ENCODE measurements around the gene FN1.

FN1 gene

DNA sequence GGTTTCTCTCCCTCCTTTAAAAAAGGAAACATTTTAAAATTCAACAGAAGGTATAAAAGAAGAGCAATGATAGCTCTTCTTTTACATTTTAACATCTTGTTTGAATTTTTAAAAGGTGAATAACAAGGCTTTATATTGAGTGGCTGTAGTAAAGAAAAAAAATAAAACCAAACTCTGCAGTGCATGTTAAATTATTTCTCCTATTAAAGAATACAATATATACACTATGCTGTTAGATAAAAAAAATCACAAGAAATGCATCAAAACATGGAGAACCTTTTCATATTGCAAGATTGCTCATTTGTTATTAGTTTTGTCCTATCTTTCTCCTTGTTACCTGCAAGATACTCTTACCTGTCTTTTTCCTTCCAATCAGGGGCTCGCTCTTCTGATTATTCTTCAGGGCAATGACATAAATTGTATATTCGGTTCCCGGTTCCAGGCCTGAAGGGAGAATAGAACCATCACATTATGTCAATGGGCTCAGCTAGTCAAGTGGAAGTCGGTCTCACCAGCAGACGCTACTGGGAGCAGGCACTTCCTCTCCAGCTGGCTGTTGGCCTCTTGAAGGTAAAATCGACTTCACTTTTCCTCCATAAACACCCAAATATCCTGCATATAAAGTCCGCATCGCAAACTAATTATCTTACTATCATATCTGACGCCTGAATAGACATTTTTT lies 62.8 kb downstream of the FN1 start:
- FAIRE-seq: no peak
- no peak for TF ChIP-seq POLR2AphosphoS5 (IDR thresholded peaks at IDR 0.05; ENCODE audit: low read depth, low read length)
- TF ChIP-seq POLR2A (IDR thresholded peaks at IDR 0.05; ENCODE audit: low read depth, low read length): no peak
- TF ChIP-seq SPI1 (IDR thresholded peaks at IDR 0.05; ENCODE audit: low read depth, low read length): no peak
- no peak for TF ChIP-seq PAX5 (IDR thresholded peaks at IDR 0.05; ENCODE audit: insufficient read depth, low read length, severe bottlenecking)
- TF ChIP-seq TAF1 (IDR thresholded peaks at IDR 0.05; ENCODE audit: low read depth, low read length): no peak
- TF ChIP-seq POU2F2 (IDR thresholded peaks at IDR 0.05; ENCODE audit: low read depth, low read length): no peak

DNA sequence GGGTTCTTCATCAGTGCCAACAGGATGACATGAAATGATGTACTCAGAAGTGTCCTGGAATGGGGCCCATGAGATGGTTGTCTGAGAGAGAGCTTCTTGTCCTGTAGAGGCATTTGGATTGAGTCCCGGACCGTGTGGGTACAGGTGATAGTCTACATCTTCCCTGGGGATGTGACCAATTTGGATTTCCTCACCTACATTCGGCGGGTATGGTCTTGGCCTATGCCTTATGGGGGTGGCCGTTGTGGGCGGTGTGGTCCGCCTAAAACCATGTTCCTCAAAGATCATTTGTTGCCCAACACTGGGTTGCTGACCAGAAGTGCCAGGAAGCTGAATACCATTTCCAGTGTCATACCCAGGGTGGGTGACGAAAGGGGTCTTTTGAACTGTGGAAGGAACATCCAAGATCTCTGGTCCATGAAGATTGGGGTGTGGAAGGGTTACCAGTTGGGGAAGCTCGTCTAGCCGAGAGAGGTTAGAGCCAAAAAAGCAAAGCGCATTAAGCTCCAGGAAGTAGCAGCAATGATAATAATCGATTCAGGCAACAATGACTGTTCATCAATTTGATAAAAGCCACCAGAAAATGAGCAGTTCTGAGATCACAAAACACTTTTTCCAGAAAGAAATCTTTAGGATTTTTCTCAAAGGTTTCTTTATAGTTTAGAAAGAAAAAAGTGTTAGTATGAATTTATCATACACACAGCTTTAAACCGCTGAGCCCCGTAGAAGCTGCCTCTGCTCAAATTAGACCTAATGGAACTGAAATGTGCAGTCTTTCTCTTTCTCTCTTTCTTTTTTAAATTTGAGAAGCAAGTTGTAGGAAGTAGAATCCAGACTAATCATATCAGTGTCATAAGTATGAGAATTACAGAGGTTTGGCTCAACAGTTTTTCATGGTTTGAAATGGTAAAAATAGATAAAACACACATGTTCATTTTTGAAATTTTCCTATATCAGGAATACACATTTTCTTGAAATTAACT lies 63.7 kb downstream of the FN1 start:
- DNase-seq (ENCODE audit: insufficient read length, low spot score): no peak
- no peak for TF ChIP-seq SPI1 (IDR thresholded peaks at IDR 0.05; ENCODE audit: low read depth, low read length)
- TF ChIP-seq PAX5 (IDR thresholded peaks at IDR 0.05; ENCODE audit: insufficient read depth, low read length, severe bottlenecking): no peak
- no peak for TF ChIP-seq TAF1 (IDR thresholded peaks at IDR 0.05; ENCODE audit: low read depth, low read length)
- TF ChIP-seq POLR2A (IDR thresholded peaks at IDR 0.05; ENCODE audit: low read depth, low read length): no peak
- no peak for FAIRE-seq

More for the DNA sequence above, 62.8 kb downstream of the FN1 start:
- no peak for DNase-seq (ENCODE audit: insufficient read length, low spot score)

DNA sequence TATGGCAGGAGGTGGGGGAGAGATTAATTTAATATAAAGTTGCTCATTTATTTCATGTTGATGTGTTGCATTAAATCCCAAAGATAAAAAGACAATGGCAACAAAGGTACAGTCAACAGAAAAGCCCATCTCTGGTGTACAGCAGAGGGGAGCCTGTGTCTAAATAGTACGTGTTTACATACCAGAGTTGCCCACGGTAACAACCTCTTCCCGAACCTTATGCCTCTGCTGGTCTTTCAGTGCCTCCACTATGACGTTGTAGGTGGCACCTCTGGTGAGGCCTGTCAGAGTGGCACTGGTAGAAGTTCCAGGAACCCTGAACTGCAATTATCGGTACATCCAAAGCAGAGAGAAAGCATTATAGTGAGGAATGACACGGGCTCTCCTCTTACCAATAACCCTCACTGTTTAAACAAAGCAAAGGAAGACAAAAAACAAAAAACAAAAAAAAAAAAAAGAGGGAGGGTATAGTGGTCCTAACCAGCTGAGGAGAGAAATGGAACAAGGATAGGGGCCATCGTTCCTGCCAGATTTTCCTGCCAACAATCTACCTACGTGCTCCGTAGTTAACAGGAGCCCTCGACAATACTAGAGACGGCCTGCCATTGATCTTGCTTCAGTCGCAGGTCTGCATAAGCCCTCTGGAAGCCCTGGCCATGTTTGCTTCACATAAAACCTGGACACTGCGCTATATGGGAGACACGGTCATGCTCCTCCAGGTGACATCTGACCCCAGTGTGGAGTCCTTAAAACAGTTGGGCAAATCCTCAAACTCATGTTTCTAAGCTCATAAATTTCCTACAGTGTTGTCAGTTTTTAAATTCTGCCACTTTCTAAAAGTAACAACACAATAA lies 65.5 kb downstream of the FN1 start:
- no peak for TF ChIP-seq PAX5 (IDR thresholded peaks at IDR 0.05; ENCODE audit: insufficient read depth, low read length, severe bottlenecking)
- TF ChIP-seq POLR2A (IDR thresholded peaks at IDR 0.05; ENCODE audit: low read depth, low read length): no peak
- no peak for TF ChIP-seq POU2F2 (IDR thresholded peaks at IDR 0.05; ENCODE audit: low read depth, low read length)
- no peak for TF ChIP-seq SPI1 (IDR thresholded peaks at IDR 0.05; ENCODE audit: low read depth, low read length)
- TF ChIP-seq POLR2AphosphoS5 (IDR thresholded peaks at IDR 0.05; ENCODE audit: low read depth, low read length): no peak
- TF ChIP-seq TAF1 (IDR thresholded peaks at IDR 0.05; ENCODE audit: low read depth, low read length): no peak
- no peak for FAIRE-seq
- DNase-seq (ENCODE audit: insufficient read length, low spot score): no peak

DNA sequence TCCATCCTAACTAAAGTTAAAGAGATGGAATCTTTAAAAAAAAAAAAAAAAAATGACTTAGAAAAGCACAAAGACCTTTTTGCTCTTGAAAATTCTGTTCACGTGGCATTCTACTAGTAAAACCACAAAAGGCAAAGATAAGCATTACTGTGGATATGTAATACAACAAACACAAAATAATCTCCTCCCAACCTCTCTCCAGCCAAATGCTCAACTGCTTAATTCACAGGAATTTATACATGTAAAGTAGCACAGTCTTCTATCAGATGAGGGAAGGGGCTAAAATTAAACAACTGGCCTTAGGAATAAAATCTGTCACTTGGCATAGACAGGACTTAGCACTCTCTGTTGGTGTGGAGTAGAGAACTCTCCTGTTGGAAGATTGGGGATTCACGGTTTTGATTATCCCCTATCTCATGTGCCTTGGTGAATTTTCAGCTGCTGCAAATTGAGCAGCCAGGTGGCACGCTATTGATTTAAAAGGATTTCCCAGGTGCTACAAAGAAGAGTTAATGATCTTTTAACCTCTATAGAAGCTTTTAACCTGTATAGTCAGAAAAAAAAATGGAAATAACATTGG lies 66.6 kb downstream of the FN1 start:
- TF ChIP-seq TAF1 (IDR thresholded peaks at IDR 0.05; ENCODE audit: low read depth, low read length): no peak
- no peak for TF ChIP-seq SPI1 (IDR thresholded peaks at IDR 0.05; ENCODE audit: low read depth, low read length)
- TF ChIP-seq POLR2A (IDR thresholded peaks at IDR 0.05; ENCODE audit: low read depth, low read length): no peak
- no peak for TF ChIP-seq POLR2AphosphoS5 (IDR thresholded peaks at IDR 0.05; ENCODE audit: low read depth, low read length)
- no peak for TF ChIP-seq PAX5 (IDR thresholded peaks at IDR 0.05; ENCODE audit: insufficient read depth, low read length, severe bottlenecking)
- no peak for TF ChIP-seq POU2F2 (IDR thresholded peaks at IDR 0.05; ENCODE audit: low read depth, low read length)
- FAIRE-seq: no peak
- DNase-seq (ENCODE audit: insufficient read length, low spot score): no peak

DNA sequence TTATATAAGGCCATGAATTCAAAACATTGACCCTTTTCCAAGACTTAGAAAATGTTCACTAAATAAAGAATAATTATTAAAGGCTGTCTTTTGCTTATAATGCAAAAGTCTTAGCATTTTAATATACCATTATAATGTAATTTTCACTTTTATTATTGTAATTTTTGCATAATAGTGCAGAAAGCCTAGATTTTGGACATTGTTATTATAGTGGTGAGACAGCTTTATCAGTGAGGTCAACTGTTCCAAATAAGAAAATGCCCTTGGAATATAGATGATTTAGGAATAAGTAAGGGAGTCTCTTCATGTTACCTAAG lies 67.4 kb downstream of the FN1 start:
- DNase-seq (ENCODE audit: insufficient read length, low spot score): no peak
- FAIRE-seq: no peak
- TF ChIP-seq POU2F2 (IDR thresholded peaks at IDR 0.05; ENCODE audit: low read depth, low read length) (no peak), POLR2A (IDR thresholded peaks at IDR 0.05; ENCODE audit: low read depth, low read length) (no peak), PAX5 (IDR thresholded peaks at IDR 0.05; ENCODE audit: insufficient read depth, low read length, severe bottlenecking) (no peak), SPI1 (IDR thresholded peaks at IDR 0.05; ENCODE audit: low read depth, low read length) (no peak), POLR2AphosphoS5 (IDR thresholded peaks at IDR 0.05; ENCODE audit: low read depth, low read length) (no peak)

DNA sequence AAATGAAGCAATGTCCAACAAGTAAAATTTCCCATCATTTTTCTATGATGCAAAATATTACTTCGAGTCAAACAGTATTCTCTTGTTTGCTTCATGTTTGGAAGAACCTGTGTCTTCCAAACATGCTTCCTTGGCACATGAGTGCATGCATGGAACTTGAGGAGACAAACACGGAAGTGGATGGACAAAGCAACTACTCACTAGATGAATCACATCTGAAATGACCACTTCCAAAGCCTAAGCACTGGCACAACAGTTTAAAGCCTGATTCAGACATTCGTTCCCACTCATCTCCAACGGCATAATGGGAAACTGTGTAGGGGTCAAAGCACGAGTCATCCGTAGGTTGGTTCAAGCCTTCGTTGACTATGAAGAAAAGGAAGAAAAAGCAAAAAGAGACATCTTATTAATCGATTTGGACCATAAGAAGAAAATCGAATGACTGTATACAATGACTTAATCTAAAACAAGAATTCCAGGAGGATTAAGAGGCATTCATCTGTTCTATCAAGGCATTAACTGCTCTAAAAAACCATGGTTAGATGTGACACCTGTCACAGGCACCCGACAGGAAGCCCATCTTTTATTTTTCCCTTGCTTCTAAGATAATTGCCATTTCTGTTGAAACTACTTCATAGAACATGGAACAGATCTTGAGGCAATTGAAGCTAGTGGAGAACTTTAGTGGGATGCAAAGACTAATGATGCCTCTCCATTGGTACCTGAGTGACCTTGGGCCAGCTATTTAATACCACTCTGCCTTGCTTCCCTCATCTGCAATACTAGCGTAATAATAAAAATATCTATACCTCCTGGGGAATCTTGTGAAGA lies 68.0 kb downstream of the FN1 start:
- peak; percentile 31 for FAIRE-seq
- TF ChIP-seq PAX5 (IDR thresholded peaks at IDR 0.05; ENCODE audit: insufficient read depth, low read length, severe bottlenecking) (no peak), POLR2AphosphoS5 (IDR thresholded peaks at IDR 0.05; ENCODE audit: low read depth, low read length) (no peak), POLR2A (IDR thresholded peaks at IDR 0.05; ENCODE audit: low read depth, low read length) (no peak), TAF1 (IDR thresholded peaks at IDR 0.05; ENCODE audit: low read depth, low read length) (no peak), SPI1 (IDR thresholded peaks at IDR 0.05; ENCODE audit: low read depth, low read length) (no peak), POU2F2 (IDR thresholded peaks at IDR 0.05; ENCODE audit: low read depth, low read length) (no peak)
- DNase-seq (ENCODE audit: insufficient read length, low spot score): no peak

DNA sequence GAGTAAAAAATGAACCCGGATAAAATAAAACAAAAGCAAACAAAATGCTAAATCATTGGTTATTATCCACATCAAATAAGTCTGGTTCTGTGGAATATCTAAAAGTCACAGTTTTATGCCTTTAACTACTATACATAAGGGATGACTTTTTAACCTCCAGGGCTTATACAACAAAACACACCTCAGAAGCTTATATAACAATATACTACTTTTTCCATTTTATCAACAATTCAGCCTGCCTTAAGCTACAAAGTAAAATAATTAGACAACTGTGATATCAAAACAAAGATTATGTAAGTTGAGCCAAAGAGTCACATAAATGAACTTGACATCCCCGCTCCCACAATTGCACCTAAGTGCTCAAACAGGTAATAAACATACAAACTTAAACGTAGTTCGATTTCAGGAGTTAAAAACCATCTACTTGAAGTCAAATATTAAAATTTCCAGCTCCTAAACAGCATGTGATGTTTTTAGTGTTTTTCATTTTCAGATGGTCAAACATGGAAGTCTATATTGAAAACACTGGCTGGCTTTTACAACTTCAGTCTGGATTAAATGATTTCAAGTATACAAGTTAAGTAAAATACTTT lies 69.3 kb downstream of the FN1 start:
- FAIRE-seq: no peak
- no peak for TF ChIP-seq POLR2A (IDR thresholded peaks at IDR 0.05; ENCODE audit: low read depth, low read length)
- TF ChIP-seq TAF1 (IDR thresholded peaks at IDR 0.05; ENCODE audit: low read depth, low read length): no peak
- no peak for TF ChIP-seq POLR2AphosphoS5 (IDR thresholded peaks at IDR 0.05; ENCODE audit: low read depth, low read length)
- no peak for TF ChIP-seq POU2F2 (IDR thresholded peaks at IDR 0.05; ENCODE audit: low read depth, low read length)
- TF ChIP-seq PAX5 (IDR thresholded peaks at IDR 0.05; ENCODE audit: insufficient read depth, low read length, severe bottlenecking): no peak
- no peak for TF ChIP-seq SPI1 (IDR thresholded peaks at IDR 0.05; ENCODE audit: low read depth, low read length)

More for the DNA sequence above, 69.3 kb downstream of the FN1 start:
- no peak for DNase-seq (ENCODE audit: insufficient read length, low spot score)

Data from GM12891 (cell line).